ENCODE measurements around the gene PXN.
"Not testable (repeated sequence)": the region's sequence is repeated elsewhere in the genome, so short reads cannot be mapped to it uniquely, and the experiment has no call there.

PXN gene

DNA sequence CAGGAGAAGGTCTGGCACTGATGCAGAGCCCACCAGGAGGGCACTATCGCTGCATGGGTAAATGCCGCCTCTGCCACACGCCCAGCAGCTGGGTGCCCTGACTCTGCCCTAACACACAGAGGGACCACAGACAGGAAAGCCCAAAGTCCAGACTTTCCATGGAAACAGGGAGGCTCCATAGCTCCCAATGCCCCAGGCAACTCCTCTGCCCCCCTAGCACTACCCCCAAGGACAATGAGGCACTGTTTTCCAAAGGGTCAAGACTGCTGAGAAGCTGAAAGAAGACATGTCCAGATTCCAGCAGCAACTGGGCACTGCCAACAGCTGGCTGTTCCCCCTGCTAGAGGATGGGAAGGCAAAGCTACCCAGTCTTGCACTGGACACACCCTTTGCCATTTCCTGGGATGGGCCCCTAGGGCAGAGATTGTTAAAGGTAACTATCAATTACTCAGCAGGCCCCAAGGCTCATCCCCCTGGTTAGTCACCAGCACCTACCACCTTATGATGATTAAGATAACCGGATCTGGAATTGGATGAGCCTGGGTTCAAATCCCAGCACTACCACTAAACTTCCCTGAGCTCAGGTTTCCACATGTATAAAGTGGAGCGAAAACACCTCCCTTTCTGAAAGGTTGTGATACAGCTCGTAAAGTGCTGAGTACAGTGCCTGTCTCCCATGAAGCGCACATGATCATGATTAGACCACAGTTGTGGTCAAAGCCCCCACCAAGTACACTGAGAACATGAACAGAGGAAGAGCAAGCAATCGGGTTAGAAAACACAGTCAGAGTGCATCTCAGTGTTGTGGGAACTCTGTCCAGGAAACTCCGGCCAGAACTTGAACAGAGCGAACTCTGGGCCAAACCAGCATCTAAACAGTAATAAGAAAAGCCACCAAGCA lies 3.3 kb downstream of the PXN start:
- peak; percentile 41 for DNase-seq

DNA sequence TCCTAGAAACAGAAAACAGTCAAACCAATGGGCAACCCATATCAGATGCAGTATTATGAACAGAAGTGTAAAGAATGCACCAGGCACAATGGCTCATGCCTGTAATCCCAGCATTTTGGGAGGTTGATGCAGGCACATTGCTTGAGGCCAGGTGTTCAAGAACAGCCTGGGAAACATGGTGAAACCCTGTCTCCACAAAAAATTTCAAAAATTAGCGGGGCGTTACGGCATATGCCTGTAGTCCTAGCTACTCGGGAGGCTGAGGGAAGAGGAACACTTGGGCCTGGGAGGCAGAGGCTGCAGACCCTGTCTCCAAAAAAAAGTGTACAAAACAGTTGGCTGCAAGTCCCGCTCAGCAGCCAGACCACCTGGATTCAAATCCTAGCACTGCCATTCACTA lies 4.9 kb downstream of the PXN start:
- no peak for DNase-seq

DNA sequence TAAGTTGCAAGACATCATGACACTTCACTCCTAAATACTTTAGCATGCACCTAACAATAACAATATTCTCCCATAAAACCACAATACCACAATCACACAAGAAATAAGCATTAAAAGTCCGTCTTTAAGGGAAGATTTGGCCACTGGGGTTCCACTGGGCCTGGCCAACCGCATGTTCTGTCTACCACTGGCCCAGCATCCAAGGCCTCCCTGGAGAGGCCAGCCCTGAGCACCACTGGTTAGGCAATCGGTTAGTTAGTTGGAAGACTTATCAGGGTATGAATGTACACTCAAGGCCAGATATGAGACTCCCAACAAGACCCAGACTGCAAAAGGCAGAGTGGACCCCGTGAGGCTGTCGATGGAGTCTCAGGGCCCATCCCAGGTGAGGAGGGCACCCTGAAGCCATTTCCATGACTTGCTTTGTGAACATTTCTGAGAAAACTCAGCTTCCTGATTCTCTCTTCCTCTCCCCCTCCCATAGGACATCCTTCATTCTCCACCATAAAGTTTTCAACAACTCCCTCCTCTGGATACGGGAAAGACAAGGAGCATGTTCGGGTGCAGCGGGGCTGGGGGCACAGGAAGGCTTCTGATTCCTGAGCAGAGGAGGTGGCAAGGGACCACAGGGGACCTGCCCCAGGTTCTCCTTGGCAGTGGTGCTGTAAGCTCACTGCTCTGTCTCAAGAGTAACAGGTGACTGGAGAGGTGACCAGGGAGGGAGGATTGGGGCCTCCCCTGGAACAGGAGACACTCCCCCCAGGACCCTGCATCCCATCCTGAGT lies 5.9 kb downstream of the PXN start:
- no peak for DNase-seq

DNA sequence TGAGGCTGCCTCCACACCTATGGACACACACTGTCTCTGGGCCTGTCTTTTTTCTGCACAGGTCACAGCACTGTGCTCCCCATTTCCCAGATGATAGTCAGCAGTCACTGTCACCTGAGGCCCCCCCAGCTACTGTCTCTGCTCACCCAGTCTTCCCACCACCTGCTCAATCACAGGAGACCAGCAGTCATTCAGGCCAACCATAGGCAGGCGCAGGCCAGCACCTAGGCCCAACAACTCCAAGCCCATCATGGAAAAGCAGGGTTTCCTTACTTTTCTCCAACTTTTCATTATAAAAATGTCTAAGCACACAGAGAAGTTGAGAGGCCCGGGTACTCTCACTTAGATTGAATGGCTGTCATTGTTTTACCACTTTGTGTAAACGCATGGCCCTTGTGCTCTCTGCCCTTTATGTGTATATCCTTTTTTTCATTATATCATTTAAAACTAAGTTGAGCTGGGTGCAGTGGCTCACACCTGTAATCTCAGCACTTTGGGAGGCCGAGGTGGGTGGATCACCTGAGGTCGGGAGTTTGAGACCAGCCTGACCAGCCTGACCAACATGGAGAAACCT lies 7.1 kb downstream of the PXN start:
- DNase-seq = no peak

DNA sequence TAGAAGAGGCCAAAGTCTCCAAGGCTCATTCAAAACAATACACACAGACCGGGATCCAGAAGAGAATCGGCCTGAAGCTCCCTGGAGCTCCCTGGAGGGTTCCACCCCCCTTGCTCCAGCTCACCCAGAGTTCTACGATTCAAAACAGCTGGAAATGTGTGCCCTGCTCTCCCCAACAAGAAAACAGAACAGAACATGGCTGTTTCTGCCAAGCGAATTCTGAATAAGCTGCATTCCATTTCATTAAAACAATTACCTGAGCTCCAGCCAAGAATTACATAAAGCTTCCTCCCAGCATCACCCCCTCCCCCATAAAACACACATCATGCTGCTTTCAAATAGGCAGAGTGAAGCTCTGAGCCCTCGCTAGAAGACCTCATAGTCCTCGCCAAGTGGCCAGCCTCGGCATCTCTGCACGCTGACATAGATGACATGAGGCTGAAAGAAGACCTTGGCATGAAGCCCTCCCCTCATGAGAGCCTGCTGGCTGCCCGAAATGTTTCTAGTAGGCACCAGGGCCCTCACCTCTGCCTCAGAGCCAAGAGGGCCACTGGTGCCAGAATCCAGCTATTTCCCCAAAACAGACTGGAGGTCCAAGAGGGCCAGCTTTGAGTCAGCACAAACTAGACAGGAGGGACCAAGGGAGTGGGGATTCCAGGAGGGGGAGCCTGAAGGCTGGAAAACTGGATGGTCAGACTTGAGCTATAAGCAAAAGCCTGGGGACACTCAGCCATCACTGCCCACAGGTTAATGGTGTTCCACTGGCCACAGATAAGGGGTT lies 8.3 kb downstream of the PXN start:
- DNase-seq = no peak

DNA sequence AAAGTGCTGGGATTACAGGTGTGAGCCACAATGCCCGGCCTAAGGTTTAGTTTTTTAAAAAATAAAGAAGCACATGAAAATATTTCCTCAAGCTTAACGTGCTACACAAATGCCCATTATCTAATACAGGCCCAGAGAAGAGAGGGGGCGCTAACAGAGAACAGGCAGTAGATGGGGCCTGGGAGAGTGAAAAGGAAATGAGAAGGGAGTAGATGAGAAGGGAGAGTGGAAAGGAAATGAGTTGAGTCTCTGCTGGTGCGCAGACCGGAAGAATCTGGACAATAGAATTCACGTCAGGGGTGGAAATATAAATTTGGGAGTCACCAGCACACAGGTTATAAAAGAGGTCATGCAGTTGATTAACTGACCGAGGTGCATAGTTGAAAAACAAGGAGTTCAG lies 10.7 kb downstream of the PXN start:
- DNase-seq = no peak

DNA sequence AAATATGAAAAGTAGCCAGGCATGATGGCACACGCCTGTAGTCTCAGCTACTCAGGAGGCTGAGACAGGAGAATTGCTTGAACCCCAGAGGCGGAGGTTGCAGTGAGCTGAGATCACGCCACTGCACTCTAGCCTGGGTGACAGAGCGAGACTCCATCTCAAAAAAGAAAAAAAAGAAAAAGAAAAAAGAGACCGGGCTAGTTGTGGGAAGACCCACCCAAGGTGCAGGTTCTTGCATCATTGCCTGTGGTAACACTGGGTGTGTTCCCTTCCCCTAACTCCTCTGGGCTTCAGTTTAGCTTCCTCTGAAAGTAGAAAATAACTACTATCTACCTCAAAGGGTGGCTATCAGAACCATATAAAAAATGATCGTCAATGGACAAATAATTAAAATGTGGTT lies 12.2 kb downstream of the PXN start:
- not testable (repeated sequence) for DNase-seq

DNA sequence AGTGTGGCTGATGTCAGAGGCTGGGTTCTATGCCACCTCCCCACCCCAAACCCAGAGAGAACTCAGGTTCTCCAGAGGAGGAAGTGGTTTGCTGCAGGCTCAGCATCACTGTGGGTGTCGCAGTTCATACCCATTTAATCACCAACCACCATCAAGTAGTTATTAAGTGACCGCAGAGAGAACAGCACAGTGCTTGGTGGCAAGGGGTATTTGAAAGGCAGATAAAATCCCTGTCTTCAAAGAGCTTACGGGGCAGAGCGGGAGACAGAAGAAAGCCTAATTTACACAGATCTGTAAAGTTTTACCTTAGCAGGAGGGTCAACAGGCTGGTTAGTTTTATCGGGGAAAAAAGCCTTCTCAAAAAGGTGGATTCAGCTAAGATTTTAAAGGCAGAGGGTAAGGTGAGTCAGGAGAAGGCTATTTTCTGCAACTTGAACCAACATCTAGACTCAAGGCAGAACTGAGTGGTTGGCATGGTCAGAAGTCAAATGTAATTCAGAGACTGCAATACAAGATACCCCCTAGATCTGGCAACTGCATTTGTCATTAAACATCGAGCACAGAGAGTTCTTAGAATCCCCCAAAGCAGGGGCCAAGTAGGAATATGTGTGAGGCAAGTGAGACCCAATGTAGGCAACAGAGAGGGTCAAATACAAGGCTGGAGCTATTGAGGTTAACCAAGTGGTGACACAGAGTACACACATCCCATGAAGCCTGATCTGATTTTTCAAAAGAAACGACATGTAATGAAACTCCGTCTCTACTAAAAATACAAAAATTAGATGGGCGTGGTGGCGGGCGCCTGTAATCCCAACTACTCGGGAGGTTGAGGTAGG lies 13.2 kb downstream of the PXN start:
- DNase-seq = peak; percentile 79

DNA sequence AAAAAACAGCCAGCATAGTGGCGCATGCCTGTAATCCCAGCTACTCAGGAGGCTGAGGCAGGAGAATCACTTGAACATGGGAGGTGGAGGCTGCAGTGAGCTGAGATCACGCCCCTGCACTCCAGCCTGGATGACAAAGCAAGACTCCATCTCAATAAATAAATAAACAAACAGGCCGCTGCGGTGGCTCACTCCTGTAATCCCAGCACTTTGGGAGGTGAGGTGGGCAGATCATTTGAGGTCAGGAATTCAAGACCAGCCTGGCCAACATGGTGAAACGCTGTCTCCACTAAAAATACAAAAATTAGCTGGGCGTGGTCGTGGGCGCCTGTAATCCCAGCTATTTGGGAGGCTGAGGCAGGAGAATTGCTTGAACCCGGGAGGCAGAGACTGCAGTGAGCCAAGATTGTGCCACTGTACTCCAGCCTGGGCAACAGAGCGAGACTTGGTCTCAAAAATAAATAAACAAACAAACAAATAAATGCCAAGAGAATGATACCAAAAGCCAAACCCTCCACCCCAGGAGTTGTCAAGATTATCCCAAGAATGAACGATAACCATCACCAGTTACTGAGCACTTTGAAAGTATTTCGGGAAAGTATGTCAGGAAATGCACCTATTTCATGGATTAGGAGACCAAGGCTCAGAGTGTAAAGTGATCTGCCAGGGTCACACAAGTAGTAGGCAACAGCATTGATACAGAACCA lies 14.0 kb downstream of the PXN start:
- DNase-seq = not testable (repeated sequence)

DNA sequence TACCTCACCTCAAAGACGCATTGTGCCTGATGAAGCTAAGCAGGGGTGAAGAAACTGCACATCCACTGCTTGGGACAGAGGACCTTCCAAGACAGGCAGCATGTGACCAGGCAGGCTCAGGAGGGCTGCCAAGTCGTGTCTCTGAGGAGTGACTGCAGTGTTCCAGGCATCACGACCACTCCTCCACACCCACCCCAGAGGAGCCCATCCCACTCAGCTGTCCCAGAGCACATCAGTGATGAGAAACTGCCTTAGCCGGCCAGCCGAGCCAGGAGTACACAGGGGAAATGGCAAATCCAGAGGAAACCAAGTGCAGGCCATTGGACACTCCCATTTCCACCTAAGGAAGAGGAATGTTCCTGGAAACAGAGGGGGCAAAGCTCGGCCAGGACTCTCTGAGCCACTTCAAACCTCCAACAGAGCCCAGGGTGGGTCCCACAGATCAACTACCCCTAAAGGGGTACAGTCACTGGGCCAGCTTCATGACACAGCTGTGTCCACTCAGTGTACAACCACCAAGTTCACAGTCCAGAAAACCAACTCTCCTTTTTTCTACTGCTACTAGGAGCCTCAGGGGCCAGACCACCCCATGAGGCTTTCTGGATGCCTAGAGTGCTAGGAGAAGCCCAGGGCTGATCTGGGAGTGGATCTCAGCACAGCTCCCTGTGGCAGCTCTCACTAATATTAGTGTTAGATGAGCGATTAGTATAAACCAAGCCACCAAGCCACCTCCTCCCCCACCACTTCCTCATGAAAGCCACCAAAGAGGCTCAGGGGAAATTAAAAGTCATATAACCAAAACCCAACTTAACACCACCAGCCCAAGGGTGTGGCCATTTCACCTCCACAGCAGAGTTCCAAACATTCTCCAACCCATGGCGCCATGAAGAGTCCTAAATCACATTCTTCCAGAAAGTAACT lies 15.4 kb downstream of the PXN start:
- no peak for DNase-seq

DNA sequence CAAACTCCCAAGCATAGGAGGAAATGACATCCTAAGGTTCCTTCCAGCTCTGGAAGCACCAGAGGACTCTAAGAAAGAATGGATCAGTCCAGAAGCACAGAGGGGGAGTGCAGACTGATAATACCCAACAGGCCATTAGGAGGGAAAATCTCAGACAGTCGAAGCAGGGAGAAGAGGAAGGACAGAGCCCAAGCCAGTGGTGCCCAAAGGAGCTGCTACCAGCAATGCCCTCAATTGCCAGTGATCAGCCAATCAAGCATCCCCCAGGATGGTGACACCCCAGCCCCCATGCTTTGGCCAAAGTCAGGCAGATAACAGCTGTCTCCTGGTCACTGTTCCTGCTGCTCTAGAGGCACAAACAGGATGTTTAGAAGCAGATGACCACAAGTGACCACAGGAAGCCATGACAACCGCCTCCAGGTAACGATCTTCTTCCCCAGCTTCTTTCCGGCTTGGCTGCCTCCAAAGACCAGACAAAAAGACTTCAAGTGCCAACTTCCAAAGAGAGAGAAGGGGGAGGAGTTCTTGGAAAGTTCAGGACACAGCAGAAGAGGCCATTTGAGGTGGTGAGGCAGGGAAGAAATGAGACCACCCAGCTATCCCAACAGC lies 16.2 kb downstream of the PXN start:
- no peak for DNase-seq

DNA sequence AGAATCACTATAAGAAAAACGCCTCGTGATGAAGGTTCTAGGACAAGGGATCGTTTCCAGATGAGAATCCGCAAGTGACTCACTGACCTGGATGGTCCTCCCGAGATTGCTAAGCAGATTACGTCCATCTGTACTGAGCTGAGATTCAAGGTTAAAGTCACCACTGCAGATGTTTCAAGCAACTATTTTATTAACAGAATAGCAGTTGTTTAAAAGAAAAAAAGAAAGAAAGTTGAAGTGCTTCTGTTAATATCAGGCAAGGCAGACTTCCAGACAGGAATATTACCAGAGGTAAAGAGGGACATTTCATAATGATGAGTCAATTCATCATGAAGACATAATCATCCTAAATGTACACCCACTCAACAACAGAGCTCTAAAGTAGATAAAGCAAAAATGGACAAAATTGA lies 17.9 kb downstream of the PXN start:
- no peak for DNase-seq

DNA sequence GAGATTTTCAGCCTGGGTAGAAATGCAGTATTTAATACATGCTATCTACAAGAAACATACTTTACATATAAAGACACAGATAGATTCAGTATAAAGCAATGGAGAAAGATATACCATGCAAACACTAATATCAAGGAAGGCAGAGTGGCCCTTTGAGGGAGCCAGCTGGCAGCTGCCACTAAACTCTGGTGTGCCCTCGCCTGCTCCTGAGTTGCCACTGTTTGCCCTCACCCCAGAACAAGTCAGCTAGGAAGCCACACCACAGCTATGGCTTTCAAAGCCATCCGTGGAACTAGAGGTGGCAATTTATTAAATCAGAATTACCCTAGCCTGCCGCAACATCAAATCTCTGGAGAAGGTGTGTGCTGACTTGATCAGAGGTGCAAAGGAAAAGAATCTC lies 18.3 kb downstream of the PXN start:
- no peak for DNase-seq

DNA sequence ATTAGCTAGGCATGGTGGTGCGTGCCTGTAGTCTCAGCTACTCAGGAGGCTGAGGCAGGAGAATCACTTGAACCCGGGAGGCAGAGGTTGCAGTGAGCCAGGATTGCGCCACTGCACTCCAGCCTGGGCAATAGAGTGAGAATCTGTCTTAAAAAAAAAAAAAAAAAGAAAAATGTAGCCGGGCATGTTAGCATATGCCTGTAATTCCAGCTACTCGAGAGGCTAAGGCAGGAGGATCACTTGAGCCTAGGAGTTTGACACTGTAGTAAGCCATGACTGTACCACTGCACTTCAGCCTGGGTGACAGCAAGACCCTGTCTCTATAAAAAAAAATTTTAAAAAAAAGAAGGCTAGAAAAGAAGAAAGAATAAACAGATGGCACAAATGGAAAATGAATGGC lies 18.8 kb downstream of the PXN start:
- not testable (repeated sequence) for DNase-seq

DNA sequence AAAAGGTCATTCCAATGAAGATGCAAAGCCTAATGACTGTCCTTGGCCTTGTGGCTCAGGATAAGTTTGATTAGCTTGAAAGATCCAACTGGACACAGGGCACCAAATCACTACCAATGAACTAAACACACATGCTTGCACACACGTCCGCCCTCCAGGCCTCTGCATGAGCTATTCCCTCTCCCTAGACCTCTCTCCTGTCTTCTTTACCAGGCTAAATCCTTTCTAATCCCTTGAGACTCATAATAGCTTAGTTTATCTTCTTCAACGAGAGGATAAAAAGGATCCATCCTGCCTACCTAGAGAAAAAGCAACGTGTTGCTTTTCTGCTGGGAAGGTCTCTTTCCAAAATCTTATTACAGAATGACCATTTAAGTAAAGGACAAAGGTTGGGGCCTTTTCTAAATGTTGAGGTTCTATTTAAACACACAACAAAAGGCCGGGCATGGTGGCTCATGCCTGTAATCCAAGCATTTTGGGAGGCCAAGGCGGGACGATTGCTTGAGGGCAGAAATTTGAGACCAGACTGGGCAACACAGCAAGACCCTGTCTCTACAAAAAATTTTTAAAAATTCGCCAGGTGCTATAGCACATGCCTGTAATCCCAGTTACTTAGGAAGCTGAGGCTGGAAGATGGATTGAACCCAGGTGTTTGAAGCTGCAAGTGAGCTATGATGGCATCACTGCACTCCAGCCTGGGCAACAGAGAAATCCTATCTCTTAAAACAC lies 22.4 kb downstream of the PXN start:
- DNase-seq = no peak

DNA sequence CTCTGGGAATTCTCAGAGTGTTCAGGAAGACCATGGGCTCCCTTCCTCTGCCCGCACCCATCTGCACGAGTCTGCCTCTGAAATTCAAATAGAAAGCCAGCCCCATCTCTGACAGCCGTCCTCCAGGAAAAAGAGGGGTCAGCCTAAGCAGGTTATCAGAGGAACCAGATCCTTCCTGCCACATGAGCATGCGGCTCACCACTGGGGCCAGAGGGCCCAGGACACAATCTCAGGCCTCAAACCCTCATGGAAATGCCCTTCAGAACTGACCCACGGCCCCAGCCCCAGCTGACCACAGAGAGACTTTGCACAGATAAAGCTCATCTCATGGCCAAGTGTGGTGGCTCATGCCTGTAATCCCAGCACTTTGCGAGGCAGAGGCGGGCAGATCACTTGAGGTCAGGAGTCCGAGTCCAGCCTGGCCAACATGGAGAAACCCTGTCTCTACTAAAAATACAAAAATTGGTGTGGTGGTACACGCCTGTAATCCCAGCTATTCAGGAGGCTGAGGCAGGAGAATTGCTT lies 23.2 kb downstream of the PXN start:
- no peak for DNase-seq

DNA sequence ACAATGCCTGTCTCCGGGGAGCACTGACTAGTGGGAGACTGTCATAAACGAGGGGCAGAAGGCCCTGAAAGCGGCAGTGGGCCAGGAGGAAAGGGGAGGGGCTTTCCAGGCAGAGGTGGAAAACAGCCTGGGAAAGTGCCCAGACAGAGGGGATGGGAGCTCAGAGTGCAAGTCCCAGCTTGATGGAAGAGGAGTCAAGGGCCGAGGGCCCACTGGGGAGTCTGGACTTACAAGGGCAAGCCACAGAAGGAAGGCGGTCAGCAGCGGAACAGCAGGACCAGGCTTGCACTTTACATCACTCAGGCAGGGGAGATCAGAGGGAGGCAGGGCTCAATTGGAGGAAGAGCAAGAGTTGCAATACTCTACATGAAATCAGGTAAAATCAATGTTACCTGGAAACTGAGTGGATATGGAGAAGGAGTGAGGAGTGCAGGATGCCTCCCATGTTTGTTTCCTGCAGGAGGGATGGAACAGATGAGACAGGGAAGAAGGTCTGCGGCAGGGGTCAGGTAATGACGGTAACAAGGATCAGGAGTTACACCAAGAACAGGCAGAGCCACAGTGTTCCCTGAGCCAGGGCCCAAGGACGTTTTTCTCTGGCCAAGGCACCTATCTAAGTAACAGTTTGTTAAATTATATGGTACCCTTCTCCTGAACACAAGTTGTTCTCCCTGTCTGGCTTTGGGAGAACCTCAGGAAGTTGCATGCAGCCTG lies 23.8 kb downstream of the PXN start:
- no peak for DNase-seq

DNA sequence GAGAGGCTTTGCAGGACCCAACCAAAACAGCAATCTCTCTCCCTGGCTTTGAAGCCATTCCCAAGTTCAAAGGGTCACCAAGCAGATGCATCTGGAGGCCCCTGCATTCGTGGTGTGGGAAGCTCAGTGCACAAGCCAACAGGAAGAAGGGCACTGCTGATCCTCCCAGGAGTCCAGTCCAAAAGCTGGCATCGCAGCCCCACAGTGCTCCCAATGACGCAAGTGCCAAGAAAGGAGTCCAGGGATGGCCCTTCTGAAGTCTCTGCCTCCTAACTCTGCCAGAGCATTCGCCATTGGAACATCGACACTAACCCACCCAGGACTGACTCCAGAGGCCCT lies 25.1 kb downstream of the PXN start:
- DNase-seq = no peak
